NT2/D1 (cell line): ENCODE results near the gene MAP2K2.

Experiments
- DNase-seq: peaks from one replicate; pipeline ENCODE4 v3.0.0-alpha.2; 2011; ENCODE audit warnings: low read depth, low spot score
- H3K27me3 ChIP-seq: 2 replicates; pipeline ENCODE4 v1.6.0; 2011; ENCODE audit warnings: mild to moderate bottlenecking; ENCODE audit not compliant: insufficient read length, insufficient read depth
- H3K36me3 ChIP-seq: 2 replicates; pipeline ENCODE4 v1.6.1; 2011; ENCODE audit warnings: mild to moderate bottlenecking, low read length, mixed read lengths; ENCODE audit not compliant: insufficient read depth, insufficient read length
- H3K4me1 ChIP-seq: 2 replicates; pipeline ENCODE4 v1.5.1; 2011; ENCODE audit not compliant: insufficient read depth, insufficient read length
- H3K4me3 ChIP-seq: 2 replicates; pipeline ENCODE4 v1.5.1; 2011; ENCODE audit warnings: low read depth; ENCODE audit not compliant: insufficient read length
- H3K9ac ChIP-seq: 2 replicates; pipeline ENCODE4 v1.6.0; 2011; ENCODE audit warnings: low read depth; ENCODE audit not compliant: insufficient read length
- H3K9me3 ChIP-seq: 2 replicates; pipeline ENCODE4 v1.5.1; 2011; ENCODE audit warnings: mild to moderate bottlenecking, low read length; ENCODE audit not compliant: insufficient read depth
- SUZ12 ChIP-seq: IDR thresholded peaks from 2 replicates; pipeline ENCODE4 v1.6.1; 2011; ENCODE audit not compliant: insufficient read length, insufficient read depth; ENCODE audit errors: extremely low read depth
- YY1 ChIP-seq: IDR thresholded peaks from 2 replicates; pipeline ENCODE4 v1.6.1; 2011; ENCODE audit not compliant: insufficient read length, insufficient read depth
- ZNF274 ChIP-seq: IDR thresholded peaks from 2 replicates; pipeline ENCODE4 v1.6.1; 2011; ENCODE audit warnings: mild to moderate bottlenecking, low read depth, low read length

The MAP2K2 gene

DNA sequence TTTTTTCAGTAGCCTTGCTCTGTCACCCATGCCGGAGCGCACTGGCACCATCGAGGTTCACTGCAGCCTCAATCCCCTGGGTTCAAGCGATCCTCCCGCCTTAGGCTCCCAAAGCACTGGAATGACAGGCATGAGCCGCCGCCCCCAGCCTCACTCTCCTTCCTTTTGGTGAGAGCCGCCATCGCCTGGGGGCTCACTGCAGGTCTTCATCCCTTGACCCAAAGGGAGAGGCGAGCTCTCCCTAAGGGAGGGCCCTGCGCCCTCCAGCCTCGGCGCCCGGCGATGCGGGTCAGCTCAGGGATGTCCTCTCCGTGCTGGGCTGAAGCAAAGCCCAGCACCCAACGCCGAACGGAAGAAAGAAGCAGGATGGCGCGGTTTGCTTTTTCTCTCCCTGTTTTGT is 34.0 kb downstream of the MAP2K2 start:
- H3K27me3 ChIP-seq, result no peaks in the 10 kb centered on the region
- H3K4me1 ChIP-seq, result peaks cover 11% of the 10 kb centered on the region
- H3K9me3 ChIP-seq, result no peaks in the 10 kb centered on the region
- no peak for DNase-seq
- TF ChIP-seq SUZ12 (no peak), ZNF274 (no peak), YY1 (no peak)
- H3K36me3 ChIP-seq, result peaks cover 63% of the 10 kb centered on the region
- H3K9ac ChIP-seq, result no peak overlapping the region
- no peak overlapping the region for H3K4me3 ChIP-seq

- Histone ChIP-seq H3K9ac (no peak overlapping the region), H3K36me3 (peaks cover 58% of the 10 kb centered on the region), H3K4me3 (no peak overlapping the region), H3K4me1 (peaks cover 13% of the 10 kb centered on the region), H3K27me3 (no peaks in the 10 kb centered on the region), H3K9me3 (no peaks in the 10 kb centered on the region)
- TF ChIP-seq ZNF274 (no peak), SUZ12 (no peak), YY1 (no peak)
- DNase-seq, result no peak
These were observed 34.5 kb downstream of the MAP2K2 start for GRCh38 chr19:4089400-4089908.

DNA sequence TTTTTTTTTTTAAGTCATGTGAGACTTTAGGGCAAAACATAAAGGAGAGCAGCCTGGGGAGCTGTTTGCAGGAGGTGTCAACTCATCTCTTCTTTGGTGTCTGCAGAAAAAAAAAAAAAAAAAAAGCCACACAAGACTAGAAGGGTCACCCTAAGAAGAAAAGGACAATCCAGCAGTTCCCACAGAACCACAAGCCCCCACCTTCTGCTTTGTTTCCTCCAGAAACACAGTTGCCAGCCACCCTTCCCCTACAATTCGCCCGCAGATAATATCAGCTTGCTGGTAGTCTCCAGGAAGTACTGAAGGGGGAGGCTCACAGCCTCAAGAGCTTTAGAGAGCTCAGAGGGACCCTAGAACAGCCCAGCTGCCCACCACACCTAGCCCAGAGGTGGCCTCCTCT is 34.9 kb downstream of the MAP2K2 start:
- peaks cover 18% of the 10 kb centered on the region for H3K4me1 ChIP-seq
- H3K9me3 ChIP-seq, result no peaks in the 10 kb centered on the region
- H3K4me3 ChIP-seq, result no peak overlapping the region
- no peaks in the 10 kb centered on the region for H3K27me3 ChIP-seq
- no peak for TF ChIP-seq YY1
- TF ChIP-seq ZNF274, result no peak
- TF ChIP-seq SUZ12, result no peak
- no peak overlapping the region for H3K9ac ChIP-seq
- DNase-seq, result no peak
- peaks cover 54% of the 10 kb centered on the region for H3K36me3 ChIP-seq

- no peak for DNase-seq
These were observed 35.9 kb downstream of the MAP2K2 start for GRCh38 chr19:4087787-4088679.

DNA sequence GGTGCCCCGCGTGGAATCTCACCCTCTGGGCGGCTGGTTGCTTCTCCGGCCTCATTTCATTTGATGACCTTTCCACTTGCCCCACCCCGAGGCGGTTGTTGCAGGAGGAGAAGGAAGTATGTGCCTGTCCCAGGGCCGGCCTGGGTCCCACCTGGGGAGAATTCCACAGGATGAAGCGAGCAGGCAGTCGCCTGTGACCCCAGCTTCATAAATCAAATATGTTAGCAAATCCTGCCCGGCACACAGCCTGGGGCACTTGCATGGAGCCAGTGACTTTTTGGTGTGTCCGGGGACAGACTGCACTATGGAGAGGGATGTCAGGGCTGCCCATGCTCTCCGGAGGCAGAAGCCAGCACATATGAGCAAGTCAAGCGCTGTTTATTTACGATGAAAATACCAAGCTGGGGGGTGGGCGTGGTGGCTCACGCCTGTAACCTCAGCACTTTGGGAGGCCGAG is 37.5 kb downstream of the MAP2K2 start:
- Histone ChIP-seq H3K36me3 (peaks cover 33% of the 10 kb centered on the region), H3K4me3 (no peak overlapping the region), H3K9me3 (no peaks in the 10 kb centered on the region), H3K4me1 (peaks cover 22% of the 10 kb centered on the region), H3K27me3 (no peaks in the 10 kb centered on the region), H3K9ac (no peak overlapping the region)
- no peak for DNase-seq
- TF ChIP-seq SUZ12 (no peak), ZNF274 (no peak), YY1 (no peak)

More at GRCh38 chr19:4087787-4088679, 35.9 kb downstream of the MAP2K2 start:
- Histone ChIP-seq H3K9me3 (no peaks in the 10 kb centered on the region), H3K4me1 (peaks cover 18% of the 10 kb centered on the region), H3K9ac (no peak overlapping the region), H3K36me3 (peaks cover 44% of the 10 kb centered on the region), H3K27me3 (no peaks in the 10 kb centered on the region), H3K4me3 (no peak overlapping the region)
- TF ChIP-seq YY1, result no peak
- TF ChIP-seq SUZ12, result no peak
- no peak for TF ChIP-seq ZNF274

DNA sequence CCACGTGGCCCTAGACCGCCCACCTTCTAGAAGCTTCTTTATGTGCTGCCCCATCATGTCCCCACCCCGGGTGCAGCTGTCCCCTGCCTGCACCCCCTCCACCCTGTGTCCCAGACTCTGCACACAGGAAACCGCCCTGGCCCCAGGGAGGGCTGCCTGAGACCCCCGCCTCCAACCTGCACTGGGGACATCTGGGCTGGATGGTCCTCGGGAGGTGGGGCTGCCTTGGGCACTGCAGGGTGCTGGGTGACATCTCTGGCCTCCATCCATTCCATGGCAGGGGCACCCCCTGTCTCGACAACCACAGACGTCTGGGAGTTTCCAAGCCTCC is 39.4 kb downstream of the MAP2K2 start:
- TF ChIP-seq ZNF274, result no peak
- no peak for TF ChIP-seq SUZ12
- TF ChIP-seq YY1, result no peak
- Histone ChIP-seq H3K9me3 (no peaks in the 10 kb centered on the region), H3K27me3 (no peaks in the 10 kb centered on the region), H3K4me3 (no peak overlapping the region), H3K36me3 (peaks cover 16% of the 10 kb centered on the region), H3K4me1 (peaks cover 20% of the 10 kb centered on the region), H3K9ac (no peak overlapping the region)
- no peak for DNase-seq

DNA sequence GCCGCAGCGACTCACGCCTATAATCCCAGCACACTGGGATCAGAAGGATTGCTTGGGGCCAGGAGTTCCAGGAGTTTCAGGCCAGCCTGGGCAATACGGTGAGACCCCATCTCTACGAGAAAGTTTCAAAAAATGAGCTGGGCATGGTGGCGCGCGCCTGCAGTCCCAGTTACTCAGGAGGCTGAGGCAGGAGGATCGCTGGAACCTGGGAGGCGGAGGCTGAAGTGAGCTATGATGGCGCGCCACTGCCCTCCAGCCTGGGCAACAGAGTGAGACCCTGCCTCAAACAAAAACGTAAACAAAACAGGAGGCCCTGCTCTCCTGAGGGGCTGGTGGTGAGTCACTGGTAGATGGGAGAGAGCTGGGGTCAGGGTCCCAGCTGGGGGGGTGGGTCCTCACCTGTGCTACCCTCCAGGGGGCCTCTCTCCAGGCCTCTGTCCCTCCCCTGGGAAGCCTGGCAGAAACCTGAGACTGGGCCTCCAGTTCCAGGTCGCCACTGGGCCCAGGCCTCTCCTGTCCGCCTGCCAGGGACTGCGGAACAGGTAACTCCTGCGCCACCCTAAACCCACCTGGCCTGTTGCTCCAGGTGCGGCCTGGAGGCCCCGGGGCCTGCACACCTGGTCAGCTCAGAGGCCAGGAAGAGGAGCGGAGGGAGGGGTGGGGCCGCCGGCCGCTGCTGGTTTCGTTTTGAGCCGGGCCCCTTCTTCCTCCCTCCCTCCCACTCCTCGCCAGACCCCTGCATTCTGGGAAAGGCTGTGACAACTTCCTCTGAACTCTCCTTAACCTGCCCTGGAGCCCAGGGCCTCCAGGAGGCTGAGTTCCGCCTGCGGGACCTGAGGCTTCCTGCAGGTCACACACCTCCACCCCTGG is 40.0 kb downstream of the MAP2K2 start:
- no peak for DNase-seq
- H3K9me3 ChIP-seq, result no peaks in the 10 kb centered on the region
- peaks cover 19% of the 10 kb centered on the region for H3K4me1 ChIP-seq
- no peak overlapping the region for H3K4me3 ChIP-seq
- H3K9ac ChIP-seq, result no peak overlapping the region
- no peaks in the 10 kb centered on the region for H3K27me3 ChIP-seq
- no peak for TF ChIP-seq YY1
- TF ChIP-seq SUZ12, result no peak
- TF ChIP-seq ZNF274, result no peak
- peaks cover 10% of the 10 kb centered on the region for H3K36me3 ChIP-seq
